K562 (cell line): ENCODE data around the gene TIPIN. TPM values are rescaled to one million over a fixed set of nuclear protein-coding genes. Genes with fewer than 3 reads are reported as not detected.

Experiments
- DIDO1 ChIP-seq: fragments of 450-650 bp; IDR thresholded peaks from 2 replicates; pipeline ENCODE4 v1.6.1; 2016; ENCODE audit warnings: low read depth, missing biosample characterization, missing genetic modification characterization
- IFI16 ChIP-seq: fragments of 250-450 bp; sonication (Bioruptor Pico); IDR thresholded peaks from 2 replicates; pipeline ENCODE4 v2.1.2; 2022; ENCODE audit warnings: mild to moderate bottlenecking, inconsistent platforms
- NFRKB ChIP-seq: fragments of 450-650 bp; IDR thresholded peaks from 2 replicates; pipeline ENCODE4 v1.6.1; 2016; ENCODE audit warnings: low read depth
- NR4A1 ChIP-seq, 2 experiments: fragments of 250-450 bp in 1 of 2; fragments of 450-650 bp in 1 of 2; sonication (Bioruptor Pico) in 1 of 2; IDR thresholded peaks; 2 replicates each; pipeline versions ENCODE4 v1.4.0 to v1.6.1; 2016 to 2020; ENCODE audit warnings: mild to moderate bottlenecking in 2 of 2, missing compliant biosample characterization in 1 of 2, missing genetic modification characterization in 1 of 2, moderate library complexity in 1 of 2
- OTX1 ChIP-seq: fragments of 450-650 bp; formaldehyde crosslinking; IDR thresholded peaks from 2 replicates; pipeline ENCODE4 v1.4.0; 2022; ENCODE audit warnings: mild to moderate bottlenecking
- PKNOX1 ChIP-seq: fragments of 450-650 bp; IDR thresholded peaks from 2 replicates; pipeline ENCODE4 v1.6.1; 2016
- SOX6 ChIP-seq: fragments of 450-650 bp; IDR thresholded peaks from 2 replicates; pipeline ENCODE4 v1.6.1; 2014; ENCODE audit warnings: mild to moderate bottlenecking
- TOE1 ChIP-seq, 2 experiments: fragments of 450-650 bp in 1 of 2; sonication (generic) in 1 of 2; formaldehyde crosslinking in 1 of 2; IDR thresholded peaks; 2 replicates each; pipeline versions ENCODE4 v1.7.1 to v1.8.0; 2016 to 2022; ENCODE audit warnings: borderline replicate concordance in 2 of 2, mild to moderate bottlenecking in 2 of 2, antibody characterized with exemption in 1 of 2, inconsistent platforms in 1 of 2, low read depth in 1 of 2, missing genetic modification reagents in 1 of 2, moderate library complexity in 1 of 2
- ZBTB40 ChIP-seq, 2 experiments: fragments of 450-650 bp in 1 of 2; sonication (generic) in 1 of 2; formaldehyde crosslinking in 1 of 2; IDR thresholded peaks; 2 replicates each; pipeline versions ENCODE4 v1.7.1 to v1.9.0; 2016 to 2022; ENCODE audit warnings: inconsistent platforms in 1 of 2, mild to moderate bottlenecking in 1 of 2, missing genetic modification reagents in 1 of 2
- ZNF124 ChIP-seq: sonication (generic); formaldehyde crosslinking; IDR thresholded peaks from 2 replicates; pipeline ENCODE4 v1.8.1; 2022; ENCODE audit warnings: missing genetic modification reagents
- ZNF431 ChIP-seq: sonication (generic); formaldehyde crosslinking; IDR thresholded peaks from 2 replicates; pipeline ENCODE4 v1.8.0; 2022; ENCODE audit warnings: mild to moderate bottlenecking, missing genetic modification reagents
- polyA plus RNA-seq, 8 experiments: library from polyadenylated mRNA; depleted of rRNA in 4 of 8; stranded (reverse) in 5 of 8; unstranded in 3 of 8; fragments of >200 nt; fragmentation: Nextera tagmentation in 2 of 8; fragmentation: Illumina TruSeq in 1 of 8; extraction: Ambion mirVana in 2 of 8; extraction: Trizol in 1 of 8; gene quantifications; 2 replicates each; pipeline versions ENCODE4 v1.2.1 to v1.2.3, GENCODE V29; 2011 to 2014; ENCODE audit warnings: inconsistent platforms in 1 of 8, missing spikeins in 1 of 8
- total RNA-seq, 7 experiments: library from RNA; depleted of rRNA in 6 of 7; stranded (reverse); fragments of >200 nt in 6 of 7; fragmentation: Illumina TruSeq in 2 of 7; extraction: Trizol in 2 of 7; gene quantifications; 2 replicates each; pipeline versions ENCODE4 v1.2.1 to v1.2.3, GENCODE V29; 2011 to 2021; ENCODE audit warnings: low replicate concordance in 1 of 7
- TF ChIP-seq, protein P1 (sequence below), 2 experiments: IDR thresholded peaks in 1 of 2; conservative IDR thresholded peaks in 1 of 2; 2 replicates each; pipeline ENCODE4 v1.6.1; 2016; ENCODE audit warnings: low read depth in 2 of 2, mild to moderate bottlenecking in 1 of 2, missing compliant biosample characterization in 1 of 2, missing genetic modification characterization in 1 of 2, moderate library complexity in 1 of 2

The TIPIN gene
- total and polyA plus RNA-seq, 9 of the 15 experiments (the other 6 are each of a cell fraction or from before 2014, with no cell fraction given): 22.9 to 61.4 (median 42.0) TPM

- TF ChIP-seq TOE1 (IDR thresholded peaks at IDR 0.05; ENCODE audit: borderline replicate concordance): 0 out of 2 replicates have a peak, but pooled peaks have one; percentile 28
- no peak for TF ChIP-seq TOE1 (CRISPR knock-in tag; IDR thresholded peaks at IDR 0.05; ENCODE audit: borderline replicate concordance, low read depth)
- peak; percentile 77 for TF ChIP-seq PKNOX1
- peak; percentile 47 for TF ChIP-seq ZBTB40 (IDR thresholded peaks at IDR 0.05)
- no peak for TF ChIP-seq ZBTB40 (CRISPR knock-in tag; IDR thresholded peaks at IDR 0.05)
- TF ChIP-seq NR4A1 (CRISPR knock-in tag; IDR thresholded peaks at IDR 0.05): no peak
- TF ChIP-seq NR4A1 (tag; IDR thresholded peaks at IDR 0.05): no peak
- peak; percentile 53; the same call in 1 of the 2 replicates for TF ChIP-seq NFRKB
- no peak for TF ChIP-seq ZNF124 (CRISPR knock-in tag)
- no peak for TF ChIP-seq OTX1 (CRISPR knock-in tag)
- TF ChIP-seq IFI16 (CRISPR knock-in tag): no peak
- TF ChIP-seq, protein P1, sequence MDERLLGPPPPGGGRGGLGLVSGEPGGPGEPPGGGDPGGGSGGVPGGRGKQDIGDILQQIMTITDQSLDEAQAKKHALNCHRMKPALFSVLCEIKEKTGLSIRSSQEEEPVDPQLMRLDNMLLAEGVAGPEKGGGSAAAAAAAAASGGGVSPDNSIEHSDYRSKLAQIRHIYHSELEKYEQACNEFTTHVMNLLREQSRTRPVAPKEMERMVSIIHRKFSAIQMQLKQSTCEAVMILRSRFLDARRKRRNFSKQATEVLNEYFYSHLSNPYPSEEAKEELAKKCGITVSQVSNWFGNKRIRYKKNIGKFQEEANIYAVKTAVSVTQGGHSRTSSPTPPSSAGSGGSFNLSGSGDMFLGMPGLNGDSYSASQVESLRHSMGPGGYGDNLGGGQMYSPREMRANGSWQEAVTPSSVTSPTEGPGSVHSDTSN (CRISPR knock-in tag; IDR thresholded peaks at IDR 0.05; ENCODE audit: low read depth): no peak
- TF ChIP-seq, protein P1 (tag; conservative IDR thresholded peaks at IDR 0.05; ENCODE audit: low read depth): no peak
- no peak for TF ChIP-seq DIDO1 (tag)
- TF ChIP-seq ZNF431: no peak
- no peak for TF ChIP-seq SOX6
Observed at GRCh38 chr15:66292571-66293418, 63.7 kb downstream of the TIPIN start (continued).
